Gastrocnemius medialis (tissue), 4 donors: ENCODE measurements around the gene SLC6A18. TPM values are rescaled to one million over a fixed set of nuclear protein-coding genes. Genes with fewer than 3 reads are reported as not detected.

Experiments
- ATAC-seq, 2 donors: fragments of 150-250 bp; one replicate each; pipeline ENCODE4 v1.9.1; 2016
- DNase-seq, 2 donors: peaks; one replicate each; pipeline ENCODE4 v3.0.0-alpha.2; 2019
- H3K27ac ChIP-seq, 4 donors: fragments of 200-600 bp; sonication (generic); 1 replicate in 1 of 4; 2 replicates in 3 of 4; pipeline ENCODE4 v1.5.1; 2016 to 2018; ENCODE audit warnings: mild to moderate bottlenecking in 2 of 4, moderate library complexity in 1 of 4
- H3K27me3 ChIP-seq, 3 donors: fragments of 200-600 bp; sonication (generic) in 2 of 3; 1 replicate in 1 of 3; 2 replicates in 2 of 3; pipeline versions ENCODE4 v1.5.1 to v1.6.0; 2016 to 2019; ENCODE audit warnings: mild to moderate bottlenecking in 1 of 3, moderate library complexity in 1 of 3
- H3K36me3 ChIP-seq, 2 donors: fragments of 200-600 bp; sonication (generic) in 1 of 2; one replicate each; pipeline ENCODE4 v1.5.1; 2017 to 2018
- H3K4me1 ChIP-seq, 2 donors: fragments of 200-600 bp; sonication (generic) in 1 of 2; one replicate each; pipeline ENCODE4 v1.5.1; 2016 to 2017; ENCODE audit warnings: mild to moderate bottlenecking in 2 of 2
- H3K4me3 ChIP-seq, 4 donors: fragments of 200-600 bp; sonication (generic) in 3 of 4; 1 replicate in 1 of 4; 2 replicates in 3 of 4; pipeline ENCODE4 v1.5.1; 2016 to 2019; ENCODE audit warnings: mild to moderate bottlenecking in 2 of 4
- H3K9me3 ChIP-seq, 3 donors: fragments of 200-600 bp; sonication (generic) in 2 of 3; 1 replicate in 1 of 3; 2 replicates in 2 of 3; pipeline ENCODE4 v1.5.1; 2016 to 2019
- POLR2A ChIP-seq, 2 donors: fragments of 450-650 bp; IDR thresholded peaks; one replicate each; pipeline ENCODE4 v1.6.1; 2017; ENCODE audit warnings: antibody characterized with exemption in 2 of 2, mild to moderate bottlenecking in 2 of 2, moderate library complexity in 2 of 2
- in situ Hi-C, 4 donors: fragments of 200-750 bp; cut with MboI; loops; one replicate each; pipeline versions ENCODE4 v1.15.0 to v1.8.0; 2017; ENCODE audit warnings: low sequenced_read_pairs in 4 of 4
- intact Hi-C: fragments of 100-400 bp; cut with DNase I; formaldehyde crosslinking; loops from one replicate; pipeline ENCODE4 v1.15.1; 2023; ENCODE audit warnings: low total_unique reads
- total RNA-seq, 4 donors: library from RNA; depleted of rRNA; stranded (reverse); fragments of >200 nt; gene quantifications; one replicate each; pipeline versions ENCODE4 v1.1.0 to v1.2.3, GENCODE V29; 2016
- TF ChIP-seq, protein P1 (sequence below), 5 experiments: fragments of 450-650 bp in 3 of 5; fragments of 200-600 bp in 2 of 5; sonication (generic) in 2 of 5; IDR thresholded peaks in 4 of 5; conservative IDR thresholded peaks in 1 of 5; 1 replicate in 4 of 5; 2 replicates in 1 of 5; pipeline ENCODE4 v1.5.1; 2016 to 2019; ENCODE audit warnings: antibody characterized with exemption in 5 of 5, mild to moderate bottlenecking in 3 of 5, moderate library complexity in 3 of 5

SLC6A18 gene
- total RNA-seq, 4 donors from 2014 or later = not detected

DNA sequence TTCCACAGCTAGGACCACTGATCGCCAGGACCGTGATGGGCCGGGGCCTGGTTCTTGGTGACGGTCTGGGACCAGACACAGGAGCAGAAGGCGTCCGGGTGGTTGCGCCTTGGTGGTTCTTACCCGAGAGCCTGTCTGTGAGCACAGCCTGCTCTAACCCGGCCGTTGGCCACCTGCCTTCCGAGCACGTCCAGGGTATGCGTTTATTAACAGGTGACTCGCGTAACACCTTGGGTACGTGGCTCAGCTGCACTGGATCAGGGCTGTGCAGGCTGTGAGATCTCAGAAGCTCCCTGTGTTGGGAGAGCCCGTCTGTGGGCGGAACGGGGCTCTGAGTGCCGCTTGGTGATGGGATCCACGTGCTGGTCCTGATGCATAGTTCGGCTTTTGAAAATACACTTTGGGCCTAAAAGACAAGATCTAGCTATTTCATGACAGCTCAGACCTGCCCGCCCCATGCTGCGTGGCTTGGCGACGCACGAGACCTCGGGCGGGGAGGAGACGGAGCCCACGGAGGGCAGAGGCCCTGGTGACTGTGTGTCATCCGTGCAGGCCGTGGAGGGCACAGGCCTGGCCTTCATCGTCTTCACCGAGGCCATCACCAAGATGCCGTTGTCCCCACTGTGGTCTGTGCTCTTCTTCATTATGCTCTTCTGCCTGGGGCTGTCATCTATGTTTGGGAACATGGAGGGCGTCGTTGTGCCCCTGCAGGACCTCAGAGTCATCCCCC is 6.7 kb upstream of the SLC6A18 start:
- Histone ChIP-seq H3K27ac (no peak overlapping the region), H3K27me3 (peaks cover 0 to 9% (median 2%) of the 10 kb centered on the region in 3 donors), H3K9me3 (no peaks in the 10 kb centered on the region), H3K4me3 (no peak overlapping the region), H3K36me3 (no peaks in the 10 kb centered on the region), H3K4me1 (no peaks in the 10 kb centered on the region)
- ATAC-seq = no peak
- no peak for DNase-seq
- intact Hi-C loops (no loop called here), in situ Hi-C loops (no loop called here)
- TF ChIP-seq, protein P1, sequence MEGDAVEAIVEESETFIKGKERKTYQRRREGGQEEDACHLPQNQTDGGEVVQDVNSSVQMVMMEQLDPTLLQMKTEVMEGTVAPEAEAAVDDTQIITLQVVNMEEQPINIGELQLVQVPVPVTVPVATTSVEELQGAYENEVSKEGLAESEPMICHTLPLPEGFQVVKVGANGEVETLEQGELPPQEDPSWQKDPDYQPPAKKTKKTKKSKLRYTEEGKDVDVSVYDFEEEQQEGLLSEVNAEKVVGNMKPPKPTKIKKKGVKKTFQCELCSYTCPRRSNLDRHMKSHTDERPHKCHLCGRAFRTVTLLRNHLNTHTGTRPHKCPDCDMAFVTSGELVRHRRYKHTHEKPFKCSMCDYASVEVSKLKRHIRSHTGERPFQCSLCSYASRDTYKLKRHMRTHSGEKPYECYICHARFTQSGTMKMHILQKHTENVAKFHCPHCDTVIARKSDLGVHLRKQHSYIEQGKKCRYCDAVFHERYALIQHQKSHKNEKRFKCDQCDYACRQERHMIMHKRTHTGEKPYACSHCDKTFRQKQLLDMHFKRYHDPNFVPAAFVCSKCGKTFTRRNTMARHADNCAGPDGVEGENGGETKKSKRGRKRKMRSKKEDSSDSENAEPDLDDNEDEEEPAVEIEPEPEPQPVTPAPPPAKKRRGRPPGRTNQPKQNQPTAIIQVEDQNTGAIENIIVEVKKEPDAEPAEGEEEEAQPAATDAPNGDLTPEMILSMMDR (IDR thresholded peaks at IDR 0.05 in 4 of 5, conservative IDR thresholded peaks at IDR 0.05 in 1 of 5) = no peak
- no peak for TF ChIP-seq POLR2A (IDR thresholded peaks at IDR 0.05)

DNA sequence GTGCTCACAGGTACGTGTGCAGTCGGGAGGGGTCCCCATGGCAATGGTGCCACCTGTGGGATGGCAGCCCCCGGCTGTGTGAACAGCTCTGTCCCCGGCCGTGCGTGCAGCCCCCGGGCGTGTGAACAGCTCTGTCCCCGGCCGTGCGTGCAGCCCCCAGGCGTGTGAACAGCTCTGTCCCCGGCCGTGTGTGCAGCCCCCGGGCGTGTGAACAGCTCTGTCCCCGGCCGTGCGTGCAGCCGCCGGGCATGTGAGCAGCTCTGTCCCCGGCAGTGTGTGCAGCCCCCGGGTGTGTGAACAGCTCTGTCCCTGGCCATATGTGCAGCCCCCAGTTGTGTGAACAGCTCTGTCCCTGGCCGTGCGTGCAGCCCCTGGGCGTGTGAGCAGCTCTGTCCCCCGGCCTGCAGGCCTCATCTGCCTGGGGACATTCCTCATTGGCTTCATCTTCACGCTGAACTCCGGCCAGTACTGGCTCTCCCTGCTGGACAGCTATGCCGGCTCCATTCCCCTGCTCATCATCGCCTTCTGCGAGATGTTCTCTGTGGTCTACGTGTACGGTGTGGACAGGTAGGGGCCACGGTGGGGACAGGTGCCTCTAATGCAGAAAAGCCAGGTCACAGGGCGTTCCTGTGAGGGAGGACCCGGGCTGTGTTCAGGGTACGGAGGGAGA is 5.9 kb upstream of the SLC6A18 start:
- Histone ChIP-seq H3K27me3 (peaks cover 0 to 9% (median 2%) of the 10 kb centered on the region in 3 donors), H3K27ac (no peak overlapping the region), H3K36me3 (no peaks in the 10 kb centered on the region), H3K9me3 (no peaks in the 10 kb centered on the region), H3K4me1 (no peaks in the 10 kb centered on the region), H3K4me3 (no peak overlapping the region)
- ATAC-seq (no peak), DNase-seq (no peak)
- TF ChIP-seq POLR2A (IDR thresholded peaks at IDR 0.05) = no peak
- TF ChIP-seq, protein P1 (IDR thresholded peaks at IDR 0.05 in 4 of 5, conservative IDR thresholded peaks at IDR 0.05 in 1 of 5) = no peak
- intact Hi-C loops = no loop called here
- in situ Hi-C loops = no loop called here

DNA sequence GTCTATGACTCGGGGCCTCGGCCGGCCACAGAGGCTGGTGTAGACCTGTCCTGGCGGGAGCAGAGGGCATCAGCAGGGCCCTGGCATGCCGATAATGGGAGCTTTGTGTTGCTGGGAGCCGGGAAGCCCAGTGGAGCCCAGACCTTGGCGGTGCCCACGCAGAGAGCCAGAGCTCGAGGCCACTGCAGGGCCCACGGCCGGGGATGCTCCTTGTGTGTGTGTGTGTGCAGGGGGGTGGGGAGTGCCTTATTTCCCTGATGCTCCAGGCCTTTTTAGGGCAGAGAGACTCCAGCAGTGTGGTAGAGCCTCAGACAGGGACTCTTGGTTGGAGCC is 5.4 kb upstream of the SLC6A18 start:
- Histone ChIP-seq H3K27me3 (peaks cover 0 to 9% (median 2%) of the 10 kb centered on the region in 3 donors), H3K4me1 (no peaks in the 10 kb centered on the region), H3K36me3 (no peaks in the 10 kb centered on the region), H3K4me3 (no peak overlapping the region), H3K9me3 (no peaks in the 10 kb centered on the region), H3K27ac (no peak overlapping the region)
- no peak for TF ChIP-seq POLR2A (IDR thresholded peaks at IDR 0.05)
- TF ChIP-seq, protein P1 (IDR thresholded peaks at IDR 0.05 in 4 of 5, conservative IDR thresholded peaks at IDR 0.05 in 1 of 5) = no peak
- intact Hi-C loops (no loop called here), in situ Hi-C loops (no loop called here)
- no peak for ATAC-seq
- DNase-seq = no peak

DNA sequence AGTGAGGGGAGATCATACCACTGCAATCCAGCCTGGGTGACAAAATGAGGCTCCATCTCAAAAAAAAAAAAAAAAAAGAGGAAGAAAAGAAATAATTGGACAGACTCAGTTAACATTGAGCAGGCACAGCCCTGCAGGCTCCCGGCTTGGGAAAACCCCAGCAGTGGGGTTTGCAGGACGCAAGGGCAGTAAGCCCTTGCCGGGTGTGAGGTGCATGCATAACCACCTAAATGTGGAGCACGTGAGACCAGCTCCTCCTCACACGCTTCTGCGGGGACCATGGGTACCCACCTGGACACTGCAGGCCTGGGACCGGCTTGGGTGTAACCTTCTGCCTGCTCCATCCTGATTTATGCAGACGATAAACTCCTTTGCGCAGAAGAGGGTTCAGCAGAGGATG is 4.8 kb upstream of the SLC6A18 start:
- H3K27me3 ChIP-seq = peaks cover 0 to 7% (median 0%) of the 10 kb centered on the region in 3 donors
- in situ Hi-C loops = no loop called here

More for the DNA sequence above, 4.8 kb upstream of the SLC6A18 start:
- intact Hi-C loops = no loop called here
- no peak overlapping the region for H3K27ac ChIP-seq
- ATAC-seq (no peak), DNase-seq (no peak)
- H3K9me3 ChIP-seq = no peaks in the 10 kb centered on the region
- no peak overlapping the region for H3K4me3 ChIP-seq
- TF ChIP-seq, protein P1 (IDR thresholded peaks at IDR 0.05 in 4 of 5, conservative IDR thresholded peaks at IDR 0.05 in 1 of 5) = no peak
- TF ChIP-seq POLR2A (IDR thresholded peaks at IDR 0.05) = no peak
- H3K4me1 ChIP-seq = no peaks in the 10 kb centered on the region
- no peaks in the 10 kb centered on the region for H3K36me3 ChIP-seq
